ENCODE results near the gene YPEL2. TPM values are rescaled to one million over a fixed set of nuclear protein-coding genes. Genes with fewer than 3 reads are reported as not detected.

Gene YPEL2
- total RNA-seq, 1 experiment from 2014 or later = 1.1 TPM

GRCh38 chr17:59375857-59376256 is 44.4 kb downstream of the YPEL2 start:
- Histone ChIP-seq H3K36me3 (ENCODE audit: control insufficient read depth, insufficient read depth, low read length) (no peaks in the 10 kb centered on the region), H3K9me3 (ENCODE audit: control insufficient read depth, insufficient read depth, low read depth, low read length) (no peaks in the 10 kb centered on the region), H3K27me3 (ENCODE audit: control insufficient read depth, insufficient read depth, low read length) (no peaks in the 10 kb centered on the region), H3K4me3 (ENCODE audit: low read depth in 2 of 2, low read length in 2 of 2) (no peak overlapping the region), H3K4me1 (ENCODE audit: control insufficient read depth, insufficient read depth, low read length) (no peaks in the 10 kb centered on the region), H3K27ac (ENCODE audit: low read length) (no peak overlapping the region)
- BruUV-seq (replicated peaks) = no TSS peak
- no peak for TF ChIP-seq TCF7L2 (IDR thresholded peaks at IDR 0.05; ENCODE audit: low read depth, low read length)
- TF ChIP-seq REST (IDR thresholded peaks at IDR 0.05; ENCODE audit: insufficient read depth in 1 of 2, low read depth in 2 of 2, low read length in 1 of 2) = no peak
- TF ChIP-seq POLR2AphosphoS5 (IDR thresholded peaks at IDR 0.05; ENCODE audit: low read depth, low read length) = no peak
- TF ChIP-seq, protein P1, sequence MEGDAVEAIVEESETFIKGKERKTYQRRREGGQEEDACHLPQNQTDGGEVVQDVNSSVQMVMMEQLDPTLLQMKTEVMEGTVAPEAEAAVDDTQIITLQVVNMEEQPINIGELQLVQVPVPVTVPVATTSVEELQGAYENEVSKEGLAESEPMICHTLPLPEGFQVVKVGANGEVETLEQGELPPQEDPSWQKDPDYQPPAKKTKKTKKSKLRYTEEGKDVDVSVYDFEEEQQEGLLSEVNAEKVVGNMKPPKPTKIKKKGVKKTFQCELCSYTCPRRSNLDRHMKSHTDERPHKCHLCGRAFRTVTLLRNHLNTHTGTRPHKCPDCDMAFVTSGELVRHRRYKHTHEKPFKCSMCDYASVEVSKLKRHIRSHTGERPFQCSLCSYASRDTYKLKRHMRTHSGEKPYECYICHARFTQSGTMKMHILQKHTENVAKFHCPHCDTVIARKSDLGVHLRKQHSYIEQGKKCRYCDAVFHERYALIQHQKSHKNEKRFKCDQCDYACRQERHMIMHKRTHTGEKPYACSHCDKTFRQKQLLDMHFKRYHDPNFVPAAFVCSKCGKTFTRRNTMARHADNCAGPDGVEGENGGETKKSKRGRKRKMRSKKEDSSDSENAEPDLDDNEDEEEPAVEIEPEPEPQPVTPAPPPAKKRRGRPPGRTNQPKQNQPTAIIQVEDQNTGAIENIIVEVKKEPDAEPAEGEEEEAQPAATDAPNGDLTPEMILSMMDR (IDR thresholded peaks at IDR 0.05) = no peak
- no peak for TF ChIP-seq SIN3A (IDR thresholded peaks at IDR 0.05; ENCODE audit: borderline replicate concordance, insufficient read depth, low read depth, low read length)
- intact Hi-C loops (cut with micrococcal nuclease; ENCODE audit: unreplicated experiment) (no loop called here), in situ Hi-C loops (cut with HindIII; ENCODE audit: low pct_unique_long_range_greater_than_20kb, low sequenced_read_pairs) (no loop called here)
- CTCF ChIA-PET = no interaction called here
- ATAC-seq = no peak
- no peak for DNase-seq (ENCODE audit: low read depth, low spot score)
- POLR2A ChIA-PET = interaction anchor here (0.6 kb wide), 1 partner anchor 358 kb away, joined by 4 read pairs; no protein-coding TSS in a partner anchor

GRCh38 chr17:59376506-59376905 is 45.1 kb downstream of the YPEL2 start:
- Histone ChIP-seq H3K27ac (ENCODE audit: low read length) (no peak overlapping the region), H3K27me3 (ENCODE audit: control insufficient read depth, insufficient read depth, low read length) (no peaks in the 10 kb centered on the region), H3K4me1 (ENCODE audit: control insufficient read depth, insufficient read depth, low read length) (no peaks in the 10 kb centered on the region), H3K36me3 (ENCODE audit: control insufficient read depth, insufficient read depth, low read length) (no peaks in the 10 kb centered on the region), H3K4me3 (ENCODE audit: low read depth in 2 of 2, low read length in 2 of 2) (no peak overlapping the region), H3K9me3 (ENCODE audit: control insufficient read depth, insufficient read depth, low read depth, low read length) (no peaks in the 10 kb centered on the region)
- intact Hi-C loops (cut with micrococcal nuclease; ENCODE audit: unreplicated experiment) (no loop called here), in situ Hi-C loops (cut with HindIII; ENCODE audit: low pct_unique_long_range_greater_than_20kb, low sequenced_read_pairs) (no loop called here)
- no peak for ATAC-seq
- no peak for DNase-seq (ENCODE audit: low read depth, low spot score)
- POLR2A ChIA-PET = no interaction called here
- CTCF ChIA-PET = no interaction called here
- no TSS peak for BruUV-seq (replicated peaks)
- TF ChIP-seq, protein P1 (IDR thresholded peaks at IDR 0.05) = no peak
- TF ChIP-seq POLR2AphosphoS5 (IDR thresholded peaks at IDR 0.05; ENCODE audit: low read depth, low read length) = no peak
- TF ChIP-seq REST (IDR thresholded peaks at IDR 0.05; ENCODE audit: insufficient read depth in 1 of 2, low read depth in 2 of 2, low read length in 1 of 2) = no peak
- TF ChIP-seq TCF7L2 (IDR thresholded peaks at IDR 0.05; ENCODE audit: low read depth, low read length) = no peak
- TF ChIP-seq SIN3A (IDR thresholded peaks at IDR 0.05; ENCODE audit: borderline replicate concordance, insufficient read depth, low read depth, low read length) = no peak

Measured in Panc1 (cell line).